ENCODE measurements around the gene UGDH.
"Not testable (repeated sequence)": the region's sequence is repeated elsewhere in the genome, so short reads cannot be mapped to it uniquely, and the experiment has no call there.

Gene UGDH

GRCh38 chr4:39486221-39486804 is 40.9 kb downstream of the UGDH start:
- DNase-seq: no peak

GRCh38 chr4:39484582-39485272 is 42.5 kb downstream of the UGDH start:
- DNase-seq: no peak

- DNase-seq: no peak
Measured at GRCh38 chr4:39480902-39481695, 46.1 kb downstream of the UGDH start.

- no peak for DNase-seq
Measured at GRCh38 chr4:39480251-39480650, 47.0 kb downstream of the UGDH start.

- no peak for DNase-seq
Measured at GRCh38 chr4:39476187-39476895, 50.9 kb downstream of the UGDH start.

- DNase-seq: no peak
Measured at GRCh38 chr4:39472396-39472795, 54.8 kb downstream of the UGDH start.

GRCh38 chr4:39470402-39470801 is 56.8 kb downstream of the UGDH start:
- DNase-seq: no peak

- DNase-seq: no peak
Measured at GRCh38 chr4:39469429-39470077, 57.7 kb downstream of the UGDH start.

GRCh38 chr4:39467464-39467863 is 59.8 kb downstream of the UGDH start:
- no peak for DNase-seq

GRCh38 chr4:39466747-39467146 is 60.5 kb downstream of the UGDH start:
- no peak for DNase-seq

GRCh38 chr4:39464886-39465501 is 62.2 kb downstream of the UGDH start:
- no peak for DNase-seq

- peak; percentile 89 for DNase-seq
Measured at GRCh38 chr4:39458505-39459300, 68.5 kb downstream of the UGDH start, which contains the start of the genes LIAS and RPL9. TSS of gene LIAS (plus strand) at chr4:39459056. CDS start at chr4:39459118, 62 bp downstream. TSS of gene RPL9 (minus strand) at chr4:39458922. CDS start at chr4:39458439, 483 bp downstream.

GRCh38 chr4:39458161-39458504 is 69.1 kb downstream of the UGDH start:
- not testable (repeated sequence) for DNase-seq

- DNase-seq: no peak
Measured at GRCh38 chr4:39456946-39457763, 70.1 kb downstream of the UGDH start.

- no peak for DNase-seq
Measured at GRCh38 chr4:39455486-39455885, 71.8 kb downstream of the UGDH start.

GRCh38 chr4:39453738-39454137 is 73.5 kb downstream of the UGDH start:
- no peak for DNase-seq

GRCh38 chr4:39452860-39453587 is 74.2 kb downstream of the UGDH start:
- no peak for DNase-seq

- DNase-seq: no peak
Measured at GRCh38 chr4:39452153-39452859, 74.9 kb downstream of the UGDH start.

GRCh38 chr4:39451423-39452023 is 75.7 kb downstream of the UGDH start:
- no peak for DNase-seq

All from stimulated activated CD4-positive, alpha-beta T cell treated with anti-CD3 and anti-CD28 coated beads, Interleukin-4, amount 100 ng/mL, for 1 hour (primary cell).